Esophagus muscularis mucosa (tissue), 4 donors: ENCODE measurements around the gene PP2D1. TPM values are rescaled to one million over a fixed set of nuclear protein-coding genes. Genes with fewer than 3 reads are reported as not detected.
"Not testable (repeated sequence)": the region's sequence is repeated elsewhere in the genome, so short reads cannot be mapped to it uniquely, and the experiment has no call there.

Experiments
- DNase-seq: peaks from one replicate; pipeline ENCODE4 v3.0.0-alpha.2; 2017; ENCODE audit errors: extremely low spot score
- H3K27ac ChIP-seq, 4 donors: fragments of 200-600 bp; sonication (generic); replicated peaks in 1 of 4; 1 replicate in 3 of 4; 2 replicates in 1 of 4; pipeline ENCODE4 v1.5.1; 2016 to 2019; ENCODE audit warnings: mild to moderate bottlenecking in 1 of 4
- H3K27me3 ChIP-seq, 4 donors: fragments of 200-600 bp; sonication (generic); one replicate each; pipeline versions ENCODE4 v1.5.1 to v1.6.0; 2016 to 2019
- H3K36me3 ChIP-seq, 4 donors: fragments of 200-600 bp; sonication (generic); one replicate each; pipeline ENCODE4 v1.5.1; 2016 to 2019
- H3K4me1 ChIP-seq, 4 donors: fragments of 200-600 bp; sonication (generic); one replicate each; pipeline ENCODE4 v1.5.1; 2016 to 2019
- H3K4me3 ChIP-seq, 4 donors: fragments of 200-600 bp; sonication (generic); 1 replicate in 2 of 4; 2 replicates in 2 of 4; pipeline ENCODE4 v1.5.1; 2016 to 2019; ENCODE audit warnings: mild to moderate bottlenecking in 4 of 4, moderate library complexity in 1 of 4
- H3K9me3 ChIP-seq, 4 donors: fragments of 200-600 bp; sonication (generic); 1 replicate in 3 of 4; 2 replicates in 1 of 4; pipeline ENCODE4 v1.5.1; 2016 to 2019
- CTCF ChIP-seq, 3 experiments: fragments of 200-600 bp in 2 of 3; fragments of 450-650 bp in 1 of 3; sonication (generic) in 2 of 3; IDR thresholded peaks; one replicate each; pipeline ENCODE4 v1.5.1; 2017 to 2019; ENCODE audit warnings: antibody characterized with exemption in 3 of 3, mild to moderate bottlenecking in 2 of 3, moderate library complexity in 1 of 3
- EP300 ChIP-seq: sonication (generic); formaldehyde crosslinking; IDR thresholded peaks from one replicate; pipeline ENCODE4 v1.6.1; 2017; ENCODE audit warnings: antibody characterized with exemption
- POLR2A ChIP-seq: fragments of 450-650 bp; IDR thresholded peaks from one replicate; pipeline ENCODE4 v1.6.1; 2017; ENCODE audit warnings: antibody characterized with exemption, moderate library complexity, mild to moderate bottlenecking, low read depth
- POLR2AphosphoS5 ChIP-seq, 2 donors: sonication (generic); formaldehyde crosslinking; IDR thresholded peaks; one replicate each; pipeline ENCODE4 v1.6.1; 2017; ENCODE audit warnings: antibody characterized with exemption in 2 of 2
- WGBS: methylation state at CpG from one replicate; pipeline ENCODE4 v1.1.5; 2018; 5-methylcytosine and 5-hydroxymethylcytosine counted together
- intact Hi-C: fragments of 100-400 bp; cut with DNase I; formaldehyde crosslinking; loops from one replicate; pipeline ENCODE4 v1.15.1; 2023
- total RNA-seq, 4 donors: library from RNA; depleted of rRNA; stranded (reverse); fragments of >200 nt; gene quantifications; one replicate each; pipeline versions ENCODE4 v1.1.0 to v1.2.1, GENCODE V29; 2016

Gene PP2D1
- total RNA-seq, 4 donors from 2014 or later: not detected

GRCh38 chr3:20037255-20037996, 25.4 kb upstream of the PP2D1 start:
- H3K9me3 ChIP-seq: no peaks in the 10 kb centered on the region
- peaks cover 17 to 27% (median 25%) of the 10 kb centered on the region in 4 donors for H3K4me1 ChIP-seq
- H3K36me3 ChIP-seq: no peaks in the 10 kb centered on the region
- peak overlapping the region in 3 of 4 donors; percentile 85 to 99 (median 97) for H3K27ac ChIP-seq
- WGBS: 80% methylated on average over 1 of the region's 1 CpG
- DNase-seq: no peak
- no peaks in the 10 kb centered on the region for H3K27me3 ChIP-seq
- no peak overlapping the region for H3K4me3 ChIP-seq
- intact Hi-C loops: loop anchor here (5.0 kb wide), 1 partner anchor 110 kb away; no protein-coding TSS in a partner anchor
- TF ChIP-seq EP300 (no peak), POLR2AphosphoS5 (IDR thresholded peaks at IDR 0.05) (no peak), POLR2A (no peak), CTCF (IDR thresholded peaks at IDR 0.05) (peak in 2 of 3 experiments; percentile 8 to 17)

DNA sequence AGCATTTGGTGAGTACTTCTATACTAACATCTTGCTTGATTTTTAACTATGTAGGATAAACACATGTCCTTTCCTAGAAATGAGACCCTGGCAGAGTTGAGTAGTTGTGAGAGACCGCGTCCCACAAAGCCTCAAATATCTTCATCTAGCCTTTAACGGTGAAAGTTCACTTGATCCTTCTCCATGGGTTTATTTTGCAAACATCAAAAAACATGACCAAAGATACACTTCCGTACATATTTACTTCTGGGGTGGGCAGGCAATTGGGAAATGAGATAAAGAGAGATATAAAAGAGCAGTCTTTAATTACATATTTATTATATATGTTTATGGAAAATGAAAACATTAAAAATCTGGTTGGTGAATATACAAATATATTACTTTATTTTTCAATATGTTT, 23.0 kb upstream of the PP2D1 start:
- Histone ChIP-seq H3K4me3 (no peak overlapping the region), H3K27me3 (no peaks in the 10 kb centered on the region), H3K4me1 (peaks cover 8 to 15% (median 14%) of the 10 kb centered on the region in 4 donors), H3K36me3 (no peaks in the 10 kb centered on the region), H3K27ac (no peak overlapping the region), H3K9me3 (no peaks in the 10 kb centered on the region)
- intact Hi-C loops: loop anchor here (5.0 kb wide), 1 partner anchor 112 kb away; no protein-coding TSS in a partner anchor
- TF ChIP-seq POLR2A (no peak), POLR2AphosphoS5 (IDR thresholded peaks at IDR 0.05) (no peak), CTCF (IDR thresholded peaks at IDR 0.05) (no peak), EP300 (no peak)
- WGBS: 95% methylated on average over 4 of the region's 4 CpGs
- DNase-seq: no peak

DNA sequence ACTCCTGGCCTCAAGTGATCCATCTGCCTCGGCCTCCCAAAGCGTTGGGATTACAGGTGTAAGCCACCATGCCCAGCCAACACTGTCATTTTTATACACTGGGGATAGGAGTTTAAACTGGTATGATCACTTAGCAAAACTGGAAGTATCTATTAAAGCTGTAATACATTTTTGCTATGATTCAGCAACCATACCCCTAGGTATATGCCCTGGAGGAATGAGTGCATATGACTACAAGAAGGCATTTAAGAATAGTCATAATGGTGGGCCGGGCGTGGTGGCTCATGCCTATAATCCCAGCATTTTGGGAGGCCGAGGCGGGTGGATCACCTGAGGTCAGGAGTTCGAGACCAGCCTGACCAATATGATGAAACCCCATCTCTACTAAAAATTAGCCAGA, 19.9 kb upstream of the PP2D1 start:
- DNase-seq, H3K4me3 ChIP-seq, intact Hi-C loops, H3K27ac ChIP-seq, H3K36me3 ChIP-seq, H3K4me1 ChIP-seq, H3K9me3 ChIP-seq, H3K27me3 ChIP-seq: not testable (repeated sequence)
- WGBS: 96% methylated on average over 7 of the region's 7 CpGs

DNA sequence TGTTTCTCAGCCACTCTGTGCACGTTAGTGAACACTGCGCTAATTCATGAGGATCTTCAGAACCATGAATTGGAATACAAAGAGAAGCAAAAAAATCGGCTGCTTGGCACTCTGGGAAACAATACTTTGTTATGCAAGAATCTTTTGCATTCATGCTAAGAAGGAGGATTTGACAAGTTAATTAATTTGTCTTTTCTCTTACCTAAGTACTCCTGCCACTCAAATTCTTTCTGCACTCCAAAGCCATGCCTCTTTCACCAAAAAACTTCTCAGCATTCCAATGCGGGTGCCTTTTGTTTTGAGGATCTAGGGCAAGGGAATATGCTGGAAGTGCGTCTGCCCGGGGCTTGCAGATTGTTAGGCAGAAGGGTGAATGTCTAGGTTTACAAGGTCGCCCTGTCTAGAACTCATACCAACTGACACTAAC, 16.9 kb upstream of the PP2D1 start:
- TF ChIP-seq POLR2A: no peak
- TF ChIP-seq EP300: no peak
- no peak for TF ChIP-seq POLR2AphosphoS5 (IDR thresholded peaks at IDR 0.05)
- TF ChIP-seq CTCF (IDR thresholded peaks at IDR 0.05): no peak
- Histone ChIP-seq H3K36me3 (no peaks in the 10 kb centered on the region), H3K27me3 (no peaks in the 10 kb centered on the region), H3K9me3 (no peaks in the 10 kb centered on the region), H3K4me1 (peaks cover 7 to 11% (median 9%) of the 10 kb centered on the region in 4 donors), H3K27ac (no peak overlapping the region), H3K4me3 (no peak overlapping the region)
- DNase-seq: no peak
- WGBS: 90% methylated on average over 7 of the region's 7 CpGs
- intact Hi-C loops: no loop called here

DNA sequence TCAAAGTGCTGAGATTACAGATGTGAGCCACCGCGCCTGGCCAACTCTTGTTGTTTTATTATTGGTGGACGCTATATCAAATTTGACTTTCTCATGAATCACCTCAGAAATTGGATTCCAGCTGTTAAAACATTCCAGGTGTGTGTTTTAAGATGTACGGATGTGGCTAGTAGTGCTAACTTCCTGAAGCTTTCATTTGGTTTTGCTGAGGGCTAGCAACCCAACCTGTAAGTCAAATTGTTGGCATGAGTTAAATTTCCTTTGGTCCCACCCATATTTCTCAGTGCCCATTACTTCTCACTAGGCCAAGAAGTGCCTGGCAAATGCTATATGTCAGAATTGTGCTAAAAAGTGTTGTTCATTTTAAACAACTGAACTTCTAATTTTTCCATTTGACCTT, 15.1 kb upstream of the PP2D1 start:
- H3K4me1 ChIP-seq: peaks cover 19 to 24% (median 22%) of the 10 kb centered on the region in 4 donors
- H3K27me3 ChIP-seq: no peaks in the 10 kb centered on the region
- DNase-seq: no peak
- H3K4me3 ChIP-seq: no peak overlapping the region
- intact Hi-C loops: no loop called here
- H3K36me3 ChIP-seq: no peaks in the 10 kb centered on the region
- TF ChIP-seq CTCF (IDR thresholded peaks at IDR 0.05) (no peak), POLR2A (no peak), EP300 (no peak), POLR2AphosphoS5 (IDR thresholded peaks at IDR 0.05) (no peak)
- 71% methylated on average over 4 of the region's 4 CpGs for WGBS
- H3K9me3 ChIP-seq: no peaks in the 10 kb centered on the region
- no peak overlapping the region for H3K27ac ChIP-seq
